HCT116 (cell line): ENCODE data around the gene EBP. TPM values are rescaled to one million over a fixed set of nuclear protein-coding genes. Genes with fewer than 3 reads are reported as not detected.

ENCODE experiments used
- ATAC-seq: fragments of 200-7000 bp; cut with Tn5 transposase; 2 replicates; pipeline ENCODE4 v1.9.1; 2020; ENCODE audit warnings: mild to moderate bottlenecking, moderate library complexity
- BruUV-seq: library from RNA; stranded (reverse); fragments of 400-500 nt; replicated peaks from 2 replicates; lab custom pipeline; 2021; lab: Mats Ljungman, UMichigan
- CTCF ChIA-PET: fragments of 300-600 bp; sonication (Branson Sonifier 250); formaldehyde crosslinking; loops from one replicate; lab custom pipeline; 2021; ENCODE audit warnings: antibody characterized with exemption; lab: Charles Lee
- POLR2A ChIA-PET: fragments of 300-600, 350-600 bp; sonication (Branson Sonifier 250); formaldehyde crosslinking; loops from one replicate; lab custom pipeline; 2021; ENCODE audit warnings: antibody characterized with exemption; lab: Charles Lee
- RAD21 ChIA-PET, 2 experiments: fragments of 300-600 bp; sonication (Branson Sonifier 250); formaldehyde crosslinking; loops; one replicate each; lab custom pipeline; 2023; ENCODE audit warnings: low total read pairs in 2 of 2; ENCODE audit not compliant: uncharacterized antibody in 2 of 2, unreplicated experiment in 2 of 2, low non-redundant PET in 1 of 2; lab: Charles Lee
- DNase-seq: peaks from one replicate; pipeline ENCODE4 v3.0.0-alpha.2; 2010; ENCODE audit warnings: low read depth, low spot score
- H2AFZ ChIP-seq: fragments of 200-600 bp; shearing (Covaris generic), sonication (generic); 2 replicates; pipeline ENCODE4 v1.6.1; 2017; ENCODE audit warnings: low read depth, mixed run types, mixed read lengths, antibody characterized with exemption, low read length; ENCODE audit not compliant: poor library complexity, severe bottlenecking
- H3K27ac ChIP-seq: 2 replicates; pipeline ENCODE4 v1.5.1; 2012; ENCODE audit warnings: low read depth, low read length
- H3K27me3 ChIP-seq: fragments of 200-600 bp; sonication (generic); 2 replicates; pipeline ENCODE4 v1.6.1; 2016; ENCODE audit warnings: mixed run types, low read length, mixed read lengths; ENCODE audit not compliant: insufficient read depth
- H3K36me3 ChIP-seq, 2 experiments: fragments of 200-500 bp in 1 of 2; fragments of 200-600 bp in 1 of 2; sonication (Bioruptor generic) in 1 of 2; sonication (generic) in 1 of 2; 2 replicates each; pipeline versions ENCODE4 v1.5.1 to v1.6.1; 2014 to 2016; ENCODE audit warnings: low read length in 2 of 2, inconsistent platforms in 1 of 2, mixed read lengths in 1 of 2, mixed run types in 1 of 2; ENCODE audit not compliant: insufficient read depth in 2 of 2, control insufficient read depth in 1 of 2
- H3K4me1 ChIP-seq, 2 experiments: fragments of 200-600 bp in 1 of 2; sonication (generic) in 1 of 2; 2 replicates each; pipeline versions ENCODE4 v1.5.1 to v1.6.1; 2012 to 2017; ENCODE audit warnings: low read length in 2 of 2, inconsistent platforms in 1 of 2, mild to moderate bottlenecking in 1 of 2, mixed read lengths in 1 of 2, mixed run types in 1 of 2, moderate library complexity in 1 of 2; ENCODE audit not compliant: insufficient read depth in 2 of 2, control insufficient read depth in 1 of 2
- H3K4me2 ChIP-seq: fragments of 200-600 bp; sonication (generic); 2 replicates; pipeline ENCODE4 v1.6.1; 2017; ENCODE audit warnings: mixed run types, low read length, mixed read lengths
- H3K4me3 ChIP-seq, 2 experiments: fragments of 200-600 bp in 1 of 2; sonication (generic) in 1 of 2; replicated peaks in 1 of 2; 2 replicates each; pipeline ENCODE4 v1.5.1; 2011 to 2016; ENCODE audit warnings: low read length in 2 of 2, control low read depth in 1 of 2, low read depth in 1 of 2, mild to moderate bottlenecking in 1 of 2, mixed read lengths in 1 of 2, mixed run types in 1 of 2
- H3K79me2 ChIP-seq: fragments of 200-600 bp; sonication (generic); 2 replicates; pipeline ENCODE4 v1.6.1; 2017; ENCODE audit warnings: mild to moderate bottlenecking, mixed run types, low read length, moderate library complexity, mixed read lengths; ENCODE audit not compliant: insufficient read depth
- H3K9ac ChIP-seq: fragments of 200-600 bp; sonication (generic); 2 replicates; pipeline ENCODE4 v1.6.1; 2016; ENCODE audit warnings: low read length, mixed read lengths
- H3K9me2 ChIP-seq: fragments of 200-600 bp; sonication (generic), shearing (Covaris generic); 2 replicates; pipeline ENCODE4 v1.6.1; 2017; ENCODE audit warnings: mixed run types, mild to moderate bottlenecking, moderate library complexity; ENCODE audit not compliant: insufficient read depth
- H3K9me3 ChIP-seq, 2 experiments: fragments of 200-500 bp in 1 of 2; fragments of 200-600 bp in 1 of 2; sonication (Bioruptor generic) in 1 of 2; sonication (generic) in 1 of 2; 2 replicates each; pipeline ENCODE4 v1.6.1; 2014 to 2017; ENCODE audit warnings: low read length in 2 of 2, mixed read lengths in 2 of 2, inconsistent platforms in 1 of 2, low read depth in 1 of 2, mild to moderate bottlenecking in 1 of 2, mixed run types in 1 of 2, moderate library complexity in 1 of 2; ENCODE audit not compliant: control insufficient read depth in 1 of 2, insufficient read depth in 1 of 2
- H4K20me1 ChIP-seq: fragments of 200-600 bp; sonication (generic), shearing (Covaris generic); 2 replicates; pipeline ENCODE4 v1.6.1; 2017; ENCODE audit warnings: mixed run types, mild to moderate bottlenecking, moderate library complexity; ENCODE audit not compliant: insufficient read depth
- ATF3 ChIP-seq: IDR thresholded peaks from 2 replicates; pipeline ENCODE4 v1.6.1; 2012
- CEBPB ChIP-seq: IDR thresholded peaks from 2 replicates; pipeline ENCODE4 v1.6.1; 2012; ENCODE audit warnings: low read depth
- EGR1 ChIP-seq: IDR thresholded peaks from 2 replicates; pipeline ENCODE4 v1.6.1; 2012; ENCODE audit warnings: low read depth
- EZH2phosphoT487 ChIP-seq: fragments of 200-600 bp; IDR thresholded peaks from 2 replicates; pipeline ENCODE4 v1.6.1; 2018; ENCODE audit warnings: antibody characterized with exemption, borderline replicate concordance
- JUND ChIP-seq: IDR thresholded peaks from 2 replicates; pipeline ENCODE4 v1.6.1; 2012
- POLR2A ChIP-seq: IDR thresholded peaks from 2 replicates; pipeline ENCODE4 v1.7.0; 2011; ENCODE audit warnings: borderline replicate concordance; ENCODE audit not compliant: insufficient read depth, insufficient read length; ENCODE audit errors: extremely low read depth
- POLR2AphosphoS5 ChIP-seq: IDR thresholded peaks from 2 replicates; pipeline ENCODE4 v1.6.1; 2011; ENCODE audit warnings: mild to moderate bottlenecking, low read depth, low read length, moderate library complexity
- RAD21 ChIP-seq: IDR thresholded peaks from 2 replicates; pipeline ENCODE4 v1.6.1; 2012; ENCODE audit warnings: low read depth, mild to moderate bottlenecking
- REST ChIP-seq: IDR thresholded peaks from 2 replicates; pipeline ENCODE4 v1.6.1; 2012; ENCODE audit warnings: low read depth
- SIN3A ChIP-seq: IDR thresholded peaks from 2 replicates; pipeline ENCODE4 v1.6.1; 2012; ENCODE audit warnings: low read depth
- SP1 ChIP-seq: IDR thresholded peaks from 2 replicates; pipeline ENCODE4 v1.6.1; 2012; ENCODE audit warnings: low read depth
- SRF ChIP-seq: IDR thresholded peaks from 2 replicates; pipeline ENCODE4 v1.6.1; 2012; ENCODE audit warnings: low read depth
- TCF7L2 ChIP-seq: IDR thresholded peaks from 2 replicates; pipeline ENCODE4 v1.7.0; 2011; ENCODE audit warnings: borderline replicate concordance, inconsistent platforms; ENCODE audit not compliant: insufficient read depth, insufficient read length; ENCODE audit errors: extremely low read depth
- ZBTB33 ChIP-seq: IDR thresholded peaks from 2 replicates; pipeline ENCODE4 v1.6.1; 2011; ENCODE audit warnings: mild to moderate bottlenecking, low read length, moderate library complexity; ENCODE audit not compliant: insufficient replicate concordance; ENCODE audit errors: extremely low read depth
- ZFX ChIP-seq: fragments of 450-650 bp; IDR thresholded peaks from 2 replicates; pipeline ENCODE4 v1.6.1; 2017
- ZNF274 ChIP-seq: fragments of 200-500 bp; sonication (Bioruptor generic); IDR thresholded peaks from 2 replicates; pipeline ENCODE4 v1.6.1; 2014; ENCODE audit warnings: mild to moderate bottlenecking, low read depth, low read length, inconsistent platforms
- intact Hi-C: fragments of 100-400 bp; cut with micrococcal nuclease; formaldehyde crosslinking; loops from 2 replicates; pipeline ENCODE4 v1.10.0; 2022
- total RNA-seq: library from RNA; stranded (reverse); gene quantifications from one replicate; pipeline ENCODE4 v1.2.1, GENCODE V29; 2021; ENCODE audit not compliant: unreplicated experiment

Gene EBP
- total RNA-seq, 1 experiment from 2014 or later, result 93.8 TPM

- CTCF ChIA-PET, result interaction anchor here (0.5 kb wide), 1 partner anchor 1931 kb away, joined by 3 read pairs; no protein-coding TSS in a partner anchor
- Histone ChIP-seq H3K36me3 (no peaks in the 10 kb centered on the region; a peak in 1 of 4 replicates), H3K9me3 (no peaks in the 10 kb centered on the region), H3K4me2 (peak overlapping the region; percentile 59; the same call in 1 of the 2 replicates), H3K9ac (no peak overlapping the region), H3K79me2 (no peaks in the 10 kb centered on the region), H3K9me2 (no peaks in the 10 kb centered on the region), H2AFZ (peak overlapping the region; percentile 26), H4K20me1 (no peaks in the 10 kb centered on the region), H3K4me3 (no peak overlapping the region), H3K27ac (peak overlapping the region; percentile 63; the same call in 1 of the 2 replicates), H3K27me3 (no peaks in the 10 kb centered on the region), H3K4me1 (peaks cover 6 to 20% of the 10 kb centered on the region in 2 experiments)
- POLR2A ChIA-PET, result no interaction called here
- RAD21 ChIA-PET, result no interaction called here
- intact Hi-C loops, result no loop called here
- DNase-seq, result no peak
- no peak for TF ChIP-seq EZH2phosphoT487
- no peak for TF ChIP-seq REST
- TF ChIP-seq ZFX, result no peak
- TF ChIP-seq TCF7L2, result no peak
- no peak for TF ChIP-seq SP1
- TF ChIP-seq ATF3, result no peak
- no peak for TF ChIP-seq SIN3A
- TF ChIP-seq SRF, result no peak
- TF ChIP-seq POLR2AphosphoS5, result no peak
- no peak for TF ChIP-seq RAD21
- no peak for TF ChIP-seq ZBTB33
- TF ChIP-seq POLR2A, result no peak
- no peak for TF ChIP-seq JUND
- no peak for TF ChIP-seq EGR1
- no peak for TF ChIP-seq ZNF274
- no peak for TF ChIP-seq CEBPB
- ATAC-seq, result no peak
- no TSS peak for BruUV-seq
Measured at GRCh38 chrX:48532161-48532560, 10.6 kb downstream of the EBP start.
